Psoas muscle (tissue), 8 donors: ENCODE data around the gene DNAAF5. TPM values are rescaled to one million over a fixed set of nuclear protein-coding genes. Genes with fewer than 3 reads are reported as not detected.
A peak's percentile ranks its signal among the peaks of the same experiment; 100 is the strongest.

Experiments
- ATAC-seq, 4 donors: fragments of 200-7000 bp; cut with Tn5 transposase; one replicate each; pipeline ENCODE4 v1.9.1; 2020; ENCODE audit warnings: moderate library complexity in 3 of 4, mild to moderate bottlenecking in 2 of 4
- DNase-seq, 2 donors: peaks; one replicate each; pipeline ENCODE4 v3.0.0-alpha.2; 2020
- H3K27ac ChIP-seq: fragments of 200-600 bp; one replicate; pipeline ENCODE4 v1.8.0; 2022
- H3K27me3 ChIP-seq, 3 donors: fragments of 200-600 bp in 1 of 3; one replicate each; pipeline versions ENCODE4 v1.6.1 to v1.8.0; 2013 to 2022; ENCODE audit warnings: low read length in 2 of 3, mild to moderate bottlenecking in 2 of 3, moderate library complexity in 1 of 3; ENCODE audit not compliant: insufficient read depth in 3 of 3
- H3K36me3 ChIP-seq, 2 donors: fragments of 200-600 bp in 1 of 2; one replicate each; pipeline versions ENCODE4 v1.6.1 to v1.8.0; 2013 to 2022; ENCODE audit warnings: low read depth in 1 of 2, mild to moderate bottlenecking in 1 of 2, moderate library complexity in 1 of 2; ENCODE audit not compliant: insufficient read depth in 1 of 2
- H3K4me1 ChIP-seq: fragments of 200-600 bp; one replicate; pipeline ENCODE4 v1.8.0; 2022
- H3K4me3 ChIP-seq: fragments of 200-600 bp; one replicate; pipeline ENCODE4 v1.8.0; 2022; ENCODE audit warnings: mild to moderate bottlenecking
- H3K9me3 ChIP-seq: fragments of 200-600 bp; one replicate; pipeline ENCODE4 v1.8.0; 2022
- CTCF ChIP-seq: fragments of 200-600 bp; IDR thresholded peaks from one replicate; pipeline ENCODE4 v1.8.0; 2022; ENCODE audit warnings: antibody characterized with exemption
- WGBS, 3 donors: extraction: QIAGEN DNeasy Blood & Tissue Kit; methylation state at CpG; one replicate each; pipeline versions ENCODE4 v1.1.6 to v1.1.7; 2013; 5-methylcytosine and 5-hydroxymethylcytosine counted together
- intact Hi-C, 2 donors: fragments of 100-400 bp; cut with DNase I; formaldehyde crosslinking; loops; one replicate each; pipeline versions ENCODE4 v1.11.0 to v1.14.2; 2022
- polyA plus RNA-seq, 3 donors: library from polyadenylated mRNA; stranded (reverse); fragments of 200-250 nt; gene quantifications; one replicate each; pipeline ENCODE4 v1.2.3, GENCODE V29; 2013
- total RNA-seq, 4 donors: library from RNA; stranded (reverse); fragmentation: NEBNext Ultra II Directional in 2 of 4; extraction: Animal tissue kit (Norgen Biotek cat#: 25700) in 2 of 4; gene quantifications; one replicate each; pipeline versions ENCODE4 v1.2.1 to v1.2.4, GENCODE V29; 2021 to 2023
- donor health status: healthy with polysubstance abuse.
- donor health status: DM: no; HTN: no; CAD: no; lungs with moderate emphysema.
- donor health status: Bipolar disorder and iron deficiency.
- donor health status: healthy.
- donor health status: DM: yes; HTN: yes; CAD: no.
- donor health status: DM: no; HTN: no; CAD: no.
- donor health status: DM: no; HTN: no; CAD: no.
- donor health status: DM: yes; HTN: yes; CAD: no.

Gene DNAAF5
- total and polyA plus RNA-seq, 7 donors, result 9.3 to 26.7 (median 17.8) TPM

DNA sequence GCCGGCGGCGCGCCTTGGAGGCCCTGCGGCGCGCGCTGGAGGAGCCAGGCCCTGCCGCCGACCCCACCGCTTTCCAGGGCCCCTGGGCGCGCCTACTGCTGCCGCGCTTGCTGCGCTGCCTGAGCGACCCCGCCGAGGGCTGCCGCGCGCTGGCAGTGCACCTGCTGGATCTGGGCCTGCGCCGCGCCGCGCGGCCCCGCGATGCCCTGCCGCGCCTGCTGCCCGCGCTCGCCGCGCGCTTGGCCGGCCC lies 280 bp downstream of the DNAAF5 start:
- intact Hi-C loops, result loop anchor here in 1 of 2 donors (5.0 kb wide), 1 partner anchor 204 kb away; no protein-coding TSS in a partner anchor
- Histone ChIP-seq H3K27me3 (no peaks in the 10 kb centered on the region), H3K4me3 (peak overlapping the region; percentile 81), H3K36me3 (peaks cover 0 to 3% of the 10 kb centered on the region in 2 donors), H3K4me1 (peaks cover 16% of the 10 kb centered on the region), H3K27ac (peak overlapping the region; percentile 91), H3K9me3 (no peaks in the 10 kb centered on the region)
- no peak for TF ChIP-seq CTCF
- DNase-seq, result no peak
- 0 to 1% (median 0%) methylated on average over 14 to 39 of the region's 39 CpGs for WGBS, 3 donors
- no peak for ATAC-seq

GRCh38 chr7:727104-727805 lies 756 bp downstream of the DNAAF5 start, which contains the start of gene PRKAR1B:
TSS of gene PRKAR1B (minus strand) at chr7:727281. CDS start at chr7:711505, 15,776 bp downstream.
- H3K4me1 ChIP-seq, result peaks cover 21% of the 10 kb centered on the region
- peak within 1 kb of the TSS; percentile 91 for H3K27ac ChIP-seq
- TF ChIP-seq CTCF, result no peak
- DNase-seq, result no peak
- ATAC-seq, result peak in 1 of 4 donors; percentile 18
- no peaks in the 10 kb centered on the region for H3K27me3 ChIP-seq
- peaks cover 0 to 3% of the 10 kb centered on the region in 2 donors for H3K36me3 ChIP-seq
- no peaks in the 10 kb centered on the region for H3K9me3 ChIP-seq
- intact Hi-C loops, result loop anchor here in 1 of 2 donors (5.0 kb wide), 1 partner anchor 205 kb away; no protein-coding TSS in a partner anchor
- peak within 1 kb of the TSS; percentile 81 for H3K4me3 ChIP-seq
- 2 to 4% (median 2%) methylated on average over 11 to 63 of the region's 66 CpGs for WGBS, 3 donors

DNA sequence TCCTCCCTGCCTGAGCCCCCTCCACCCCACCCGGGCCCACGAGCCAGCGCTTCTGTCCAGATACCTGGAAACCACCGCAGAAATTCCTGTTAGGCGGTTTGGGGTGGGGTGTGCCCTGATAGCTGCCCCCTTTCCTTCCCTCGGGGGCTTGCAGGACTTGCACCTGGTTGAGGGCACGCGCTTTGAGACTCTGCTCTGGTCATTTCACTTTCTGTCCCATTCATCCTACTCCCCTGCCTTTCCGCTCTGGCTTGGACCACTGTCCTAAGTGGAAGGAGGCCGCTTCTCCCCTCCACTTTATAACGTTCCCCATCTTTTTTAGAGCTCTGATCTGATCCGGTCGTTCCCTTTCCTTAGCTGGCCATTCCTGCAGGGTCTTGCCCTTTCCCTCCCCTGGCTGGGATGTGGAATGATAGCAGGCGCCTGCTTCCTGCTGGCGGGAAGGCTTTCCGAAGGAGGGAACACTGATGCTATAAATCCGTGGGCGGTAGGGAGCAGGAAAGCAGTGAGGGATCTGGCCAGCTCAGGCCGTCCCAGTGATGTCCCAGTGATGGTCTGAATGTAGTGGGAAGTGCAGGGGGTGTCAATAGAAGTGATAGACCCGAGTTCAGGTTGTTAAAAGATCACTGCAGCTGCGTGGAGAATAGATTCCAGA lies 1.4 kb downstream of the DNAAF5 start:
- no peak for TF ChIP-seq CTCF
- peaks cover 28% of the 10 kb centered on the region for H3K4me1 ChIP-seq
- WGBS, 3 donors, result 19 to 25% (median 20%) methylated on average over 19 to 21 of the region's 21 CpGs
- H3K36me3 ChIP-seq, result peaks cover 0 to 3% of the 10 kb centered on the region in 2 donors
- ATAC-seq (no peak), DNase-seq (no peak)
- intact Hi-C loops, result loop anchor here in 1 of 2 donors (5.0 kb wide), 1 partner anchor 206 kb away; no protein-coding TSS in a partner anchor
- peak overlapping the region; percentile 32 for H3K4me3 ChIP-seq
- no peak overlapping the region for H3K27ac ChIP-seq
- no peaks in the 10 kb centered on the region for H3K9me3 ChIP-seq
- H3K27me3 ChIP-seq, result no peaks in the 10 kb centered on the region

DNA sequence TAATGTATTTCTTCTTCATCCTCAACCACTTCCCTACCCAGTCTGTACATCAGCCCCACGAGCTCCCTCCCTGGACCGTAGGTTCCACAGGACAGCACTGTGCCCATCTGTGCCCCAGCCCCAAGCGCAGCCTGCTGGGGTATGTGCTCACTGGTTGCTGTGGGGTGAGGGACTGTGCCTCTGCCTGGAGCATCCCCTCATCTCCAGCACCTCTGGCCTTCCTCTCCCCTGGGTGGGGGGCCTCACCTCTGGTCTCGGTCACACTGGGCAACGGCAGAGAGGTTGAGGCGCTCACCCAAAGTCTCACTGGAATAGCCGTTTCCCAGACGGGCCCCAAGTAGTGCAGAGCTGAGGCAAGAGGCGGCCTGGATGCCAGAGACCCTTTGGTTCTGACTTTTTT lies 2.1 kb downstream of the DNAAF5 start:
- WGBS, 3 donors, result 80 to 85% (median 83%) methylated on average over 8 to 9 of the region's 9 CpGs
- peaks cover 0 to 3% of the 10 kb centered on the region in 2 donors for H3K36me3 ChIP-seq
- intact Hi-C loops, result loop anchor here in 1 of 2 donors (5.0 kb wide), 1 partner anchor 206 kb away; no protein-coding TSS in a partner anchor
- DNase-seq (no peak), ATAC-seq (no peak)
- H3K4me3 ChIP-seq, result peak overlapping the region; percentile 32
- no peaks in the 10 kb centered on the region for H3K27me3 ChIP-seq
- no peak overlapping the region for H3K27ac ChIP-seq
- peaks cover 29% of the 10 kb centered on the region for H3K4me1 ChIP-seq
- TF ChIP-seq CTCF, result no peak
- H3K9me3 ChIP-seq, result no peaks in the 10 kb centered on the region
